HFFc6 (cell line): ENCODE results near the gene PDE4D. TPM values are rescaled to one million over a fixed set of nuclear protein-coding genes. Genes with fewer than 3 reads are reported as not detected.
A peak's percentile ranks its signal among the peaks of the same experiment; 100 is the strongest.

ENCODE experiments used
- DNase-seq: peaks from one replicate; pipeline ENCODE4 v3.0.0-alpha.2; 2018
- H3K27ac Mint-ChIP-seq: 2 replicates; pipeline ENCODE4 v1.8.0; 2020; ENCODE audit warnings: mild to moderate bottlenecking, mixed read lengths
- H3K27me3 Mint-ChIP-seq: 2 replicates; pipeline ENCODE4 v1.8.0; 2021; ENCODE audit warnings: mild to moderate bottlenecking, moderate library complexity, mixed read lengths; ENCODE audit not compliant: insufficient read depth
- H3K36me3 Mint-ChIP-seq: 2 replicates; pipeline ENCODE4 v1.8.0; 2021; ENCODE audit warnings: low read depth, mixed read lengths
- H3K4me1 Mint-ChIP-seq: 2 replicates; pipeline ENCODE4 v1.8.0; 2020; ENCODE audit warnings: low read depth, mixed read lengths
- H3K4me3 Mint-ChIP-seq: 2 replicates; pipeline ENCODE4 v1.8.0; 2020; ENCODE audit warnings: mild to moderate bottlenecking, moderate library complexity, mixed read lengths
- H3K9me3 Mint-ChIP-seq: 2 replicates; pipeline ENCODE4 v1.8.0; 2020; ENCODE audit warnings: mild to moderate bottlenecking, mixed read lengths
- total RNA-seq, 6 experiments: library from RNA; stranded (reverse); fragmentation: NEBNext Ultra II Directional; extraction: Animal tissue kit (Norgen Biotek cat#: 25700); gene quantifications; 2 replicates in 1 of 6; 3 replicates in 5 of 6; pipeline ENCODE4 v1.2.3, GENCODE V29; 2021
- TF ChIP-seq, protein P1 (sequence below): fragments of 200-600 bp; sonication (generic); IDR thresholded peaks from 2 replicates; pipeline ENCODE4 v1.5.0; 2021; ENCODE audit warnings: antibody characterized with exemption, mild to moderate bottlenecking

Gene PDE4D
- total RNA-seq, 6 experiments from 2014 or later, result 1.8 to 7.3 (median 6.2) TPM

DNA sequence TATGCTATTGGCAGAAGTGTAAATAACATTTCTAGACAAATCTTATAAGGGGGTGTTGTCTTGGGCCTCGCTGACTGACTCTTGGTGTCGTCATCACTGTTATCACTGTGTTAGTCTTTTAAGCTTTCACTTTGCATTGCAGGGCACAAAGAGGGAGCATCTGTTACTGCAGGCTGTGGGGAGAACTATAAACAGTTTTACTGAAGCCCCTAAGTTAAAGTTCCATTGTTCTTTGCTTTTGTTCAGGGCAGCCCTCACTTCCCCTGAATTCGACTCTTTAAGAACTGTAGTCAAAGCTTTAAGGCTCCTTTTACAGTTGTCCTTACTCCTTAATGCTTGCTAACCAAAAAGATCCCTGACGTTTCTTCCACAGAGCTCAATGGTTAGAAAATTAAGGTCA, 705.7 kb downstream of the PDE4D start:
- Mint-ChIP-seq H3K36me3 (no peaks in the 10 kb centered on the region), H3K4me1 (peaks cover 14% of the 10 kb centered on the region), H3K27me3 (peaks cover 20% of the 10 kb centered on the region), H3K4me3 (peak overlapping the region; percentile 78), H3K9me3 (no peaks in the 10 kb centered on the region), H3K27ac (no peak overlapping the region)
- no peak for DNase-seq
- TF ChIP-seq, protein P1, sequence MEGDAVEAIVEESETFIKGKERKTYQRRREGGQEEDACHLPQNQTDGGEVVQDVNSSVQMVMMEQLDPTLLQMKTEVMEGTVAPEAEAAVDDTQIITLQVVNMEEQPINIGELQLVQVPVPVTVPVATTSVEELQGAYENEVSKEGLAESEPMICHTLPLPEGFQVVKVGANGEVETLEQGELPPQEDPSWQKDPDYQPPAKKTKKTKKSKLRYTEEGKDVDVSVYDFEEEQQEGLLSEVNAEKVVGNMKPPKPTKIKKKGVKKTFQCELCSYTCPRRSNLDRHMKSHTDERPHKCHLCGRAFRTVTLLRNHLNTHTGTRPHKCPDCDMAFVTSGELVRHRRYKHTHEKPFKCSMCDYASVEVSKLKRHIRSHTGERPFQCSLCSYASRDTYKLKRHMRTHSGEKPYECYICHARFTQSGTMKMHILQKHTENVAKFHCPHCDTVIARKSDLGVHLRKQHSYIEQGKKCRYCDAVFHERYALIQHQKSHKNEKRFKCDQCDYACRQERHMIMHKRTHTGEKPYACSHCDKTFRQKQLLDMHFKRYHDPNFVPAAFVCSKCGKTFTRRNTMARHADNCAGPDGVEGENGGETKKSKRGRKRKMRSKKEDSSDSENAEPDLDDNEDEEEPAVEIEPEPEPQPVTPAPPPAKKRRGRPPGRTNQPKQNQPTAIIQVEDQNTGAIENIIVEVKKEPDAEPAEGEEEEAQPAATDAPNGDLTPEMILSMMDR, result no peak

DNA sequence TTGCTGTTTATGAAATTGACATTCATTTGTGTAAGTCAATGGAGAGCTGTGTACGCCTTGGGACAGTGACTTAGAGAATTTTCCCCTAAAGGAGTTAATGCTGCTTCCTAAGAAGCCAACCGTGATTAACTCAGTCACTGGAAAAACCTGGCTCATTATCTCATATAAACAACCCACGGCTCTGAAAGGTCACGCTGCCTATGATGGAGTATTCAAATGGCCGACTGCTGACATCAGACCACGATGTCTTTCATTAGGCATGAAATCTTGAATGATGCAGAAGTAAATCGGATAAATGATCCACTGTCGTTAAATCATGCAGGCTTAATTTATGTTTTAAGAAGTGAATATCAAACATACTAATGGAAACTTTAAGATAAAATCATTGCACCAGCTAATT, 706.9 kb downstream of the PDE4D start:
- H3K36me3 Mint-ChIP-seq, result no peaks in the 10 kb centered on the region
- DNase-seq, result no peak
- H3K27me3 Mint-ChIP-seq, result peaks cover 18% of the 10 kb centered on the region
- H3K4me1 Mint-ChIP-seq, result peaks cover 14% of the 10 kb centered on the region
- H3K9me3 Mint-ChIP-seq, result no peaks in the 10 kb centered on the region
- TF ChIP-seq, protein P1, result no peak
- H3K27ac Mint-ChIP-seq, result no peak overlapping the region
- H3K4me3 Mint-ChIP-seq, result no peak overlapping the region

DNA sequence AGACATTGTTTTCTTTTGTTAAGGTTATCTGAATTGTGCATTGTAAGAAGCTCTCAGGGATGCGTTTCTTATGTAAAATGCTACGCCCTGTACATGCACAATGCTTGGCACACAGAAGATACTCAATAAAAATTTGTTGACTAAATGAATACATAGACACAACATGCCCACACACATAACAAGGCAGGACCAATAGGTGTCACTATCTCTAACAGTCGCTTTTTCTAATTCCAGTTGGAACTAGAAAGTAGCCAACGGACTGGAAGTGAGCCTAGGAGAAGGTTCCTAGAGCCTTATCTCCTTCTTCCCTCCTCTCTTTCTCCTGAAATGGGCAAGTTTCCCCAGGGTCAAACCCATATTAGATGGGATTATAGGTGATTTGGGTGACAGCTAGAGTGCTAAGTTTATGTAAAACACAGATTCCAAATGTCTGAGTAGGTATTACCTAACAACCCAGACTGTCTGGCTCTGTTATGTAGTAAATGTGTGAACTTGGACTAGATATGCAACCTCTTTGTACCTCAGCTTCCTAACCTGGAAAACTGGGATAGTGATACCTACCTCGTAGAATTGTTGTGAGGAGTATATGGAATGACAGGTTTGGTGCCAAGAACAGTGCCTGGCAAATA, 707.7 kb downstream of the PDE4D start:
- no peak for DNase-seq
- Mint-ChIP-seq H3K9me3 (no peaks in the 10 kb centered on the region), H3K4me1 (peaks cover 14% of the 10 kb centered on the region), H3K27me3 (peaks cover 18% of the 10 kb centered on the region), H3K4me3 (no peak overlapping the region), H3K36me3 (no peaks in the 10 kb centered on the region), H3K27ac (no peak overlapping the region)
- TF ChIP-seq, protein P1, result 0 out of 2 replicates have a peak, but pooled peaks have one; percentile 11

DNA sequence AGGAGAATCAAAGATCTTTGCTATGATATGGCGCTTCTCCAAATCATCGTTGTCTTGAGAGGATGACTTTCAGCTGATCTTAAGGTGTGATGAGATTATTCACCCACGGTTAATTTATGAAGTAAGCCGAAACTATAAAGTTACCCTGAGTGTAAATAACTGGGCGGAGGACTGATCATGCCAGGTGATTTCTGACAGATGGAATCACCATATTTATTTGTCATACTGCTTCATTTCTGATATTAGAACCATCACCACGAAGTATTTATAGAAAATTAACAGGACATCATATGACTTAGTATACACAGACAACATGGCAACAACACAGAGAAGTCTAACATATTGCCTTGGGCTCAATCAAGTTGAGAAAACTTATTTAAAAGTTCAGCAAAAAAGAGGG, 708.8 kb downstream of the PDE4D start:
- H3K9me3 Mint-ChIP-seq, result no peaks in the 10 kb centered on the region
- H3K4me1 Mint-ChIP-seq, result peaks cover 14% of the 10 kb centered on the region
- H3K4me3 Mint-ChIP-seq, result no peak overlapping the region
- H3K27me3 Mint-ChIP-seq, result peaks cover 22% of the 10 kb centered on the region
- H3K36me3 Mint-ChIP-seq, result no peaks in the 10 kb centered on the region
- TF ChIP-seq, protein P1, result no peak
- H3K27ac Mint-ChIP-seq, result no peak overlapping the region
- no peak for DNase-seq

DNA sequence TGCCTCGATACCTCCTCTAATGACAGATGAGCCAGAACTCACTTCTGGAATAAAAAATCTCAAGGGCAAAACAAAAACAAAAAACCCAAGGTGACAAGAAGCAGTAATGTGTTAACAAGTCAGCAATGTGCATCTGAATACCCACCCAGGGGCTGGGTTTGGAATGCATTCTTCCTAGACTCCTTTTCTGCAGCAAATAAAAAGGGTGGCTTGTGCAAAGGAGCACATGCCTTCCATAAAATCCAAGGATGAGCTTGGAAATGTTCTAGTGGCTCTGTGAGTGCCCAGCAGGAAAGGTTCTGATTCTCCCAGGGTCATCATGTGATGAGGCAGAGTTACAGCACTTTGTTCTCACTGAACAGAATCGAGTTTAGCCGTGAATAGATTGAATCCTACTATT, 710.8 kb downstream of the PDE4D start:
- no peak for DNase-seq
- Mint-ChIP-seq H3K27ac (no peak overlapping the region), H3K9me3 (no peaks in the 10 kb centered on the region), H3K27me3 (peaks cover 17% of the 10 kb centered on the region), H3K36me3 (no peaks in the 10 kb centered on the region), H3K4me1 (peaks cover 3% of the 10 kb centered on the region; the same call in 1 of the 2 replicates), H3K4me3 (no peak overlapping the region)
- TF ChIP-seq, protein P1, result no peak
